AG09319 (cell line): ENCODE measurements around the gene SLC19A1.

ENCODE experiments used
- DNase-seq: peaks from one replicate; pipeline ENCODE4 v3.0.0-alpha.2; 2010; ENCODE audit warnings: low read depth; ENCODE audit errors: extremely low read depth
- TF ChIP-seq, protein P1 (sequence below): IDR thresholded peaks from 2 replicates; pipeline ENCODE4 v1.5.1; 2011; ENCODE audit warnings: low read depth, mild to moderate bottlenecking, inconsistent platforms, low read length, moderate library complexity

Gene SLC19A1

DNA sequence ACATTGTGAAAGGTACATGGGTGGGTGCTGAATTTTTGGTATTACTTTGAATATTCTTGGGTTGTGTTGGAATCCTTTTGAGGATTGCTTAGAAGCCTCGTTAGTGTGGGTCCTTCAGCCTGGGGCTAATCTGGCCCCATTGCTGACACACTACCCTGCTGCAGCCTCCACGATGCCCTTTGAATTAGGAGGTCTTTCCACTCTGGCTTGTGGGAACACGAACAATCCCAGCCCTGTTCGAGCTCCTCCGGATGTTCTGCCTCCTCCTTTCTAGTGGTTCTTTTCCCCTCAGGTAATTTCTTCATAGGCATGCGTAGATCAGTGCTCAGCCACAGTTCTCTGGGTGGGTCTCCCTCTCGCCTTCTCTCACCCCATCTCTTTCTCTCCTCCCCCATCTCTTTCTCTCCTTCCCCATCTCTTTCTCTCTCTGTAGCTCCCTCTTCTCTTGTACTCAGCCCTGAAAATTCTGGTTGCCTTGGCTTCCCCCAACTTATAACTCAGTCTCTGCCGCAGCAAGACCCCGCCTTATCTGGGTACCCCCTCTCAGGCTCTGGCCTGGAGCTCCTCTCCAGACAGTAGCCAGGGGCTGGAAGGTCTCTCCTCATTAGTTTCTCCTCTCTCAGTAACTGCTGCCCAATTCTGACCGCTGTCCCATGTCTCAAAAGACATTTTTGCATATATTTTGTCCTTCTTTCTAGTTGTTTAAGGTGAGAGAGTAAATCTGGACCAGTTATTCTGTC is 46.0 kb upstream of the SLC19A1 start:
- TF ChIP-seq, protein P1, sequence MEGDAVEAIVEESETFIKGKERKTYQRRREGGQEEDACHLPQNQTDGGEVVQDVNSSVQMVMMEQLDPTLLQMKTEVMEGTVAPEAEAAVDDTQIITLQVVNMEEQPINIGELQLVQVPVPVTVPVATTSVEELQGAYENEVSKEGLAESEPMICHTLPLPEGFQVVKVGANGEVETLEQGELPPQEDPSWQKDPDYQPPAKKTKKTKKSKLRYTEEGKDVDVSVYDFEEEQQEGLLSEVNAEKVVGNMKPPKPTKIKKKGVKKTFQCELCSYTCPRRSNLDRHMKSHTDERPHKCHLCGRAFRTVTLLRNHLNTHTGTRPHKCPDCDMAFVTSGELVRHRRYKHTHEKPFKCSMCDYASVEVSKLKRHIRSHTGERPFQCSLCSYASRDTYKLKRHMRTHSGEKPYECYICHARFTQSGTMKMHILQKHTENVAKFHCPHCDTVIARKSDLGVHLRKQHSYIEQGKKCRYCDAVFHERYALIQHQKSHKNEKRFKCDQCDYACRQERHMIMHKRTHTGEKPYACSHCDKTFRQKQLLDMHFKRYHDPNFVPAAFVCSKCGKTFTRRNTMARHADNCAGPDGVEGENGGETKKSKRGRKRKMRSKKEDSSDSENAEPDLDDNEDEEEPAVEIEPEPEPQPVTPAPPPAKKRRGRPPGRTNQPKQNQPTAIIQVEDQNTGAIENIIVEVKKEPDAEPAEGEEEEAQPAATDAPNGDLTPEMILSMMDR: no peak
- no peak for DNase-seq

DNA sequence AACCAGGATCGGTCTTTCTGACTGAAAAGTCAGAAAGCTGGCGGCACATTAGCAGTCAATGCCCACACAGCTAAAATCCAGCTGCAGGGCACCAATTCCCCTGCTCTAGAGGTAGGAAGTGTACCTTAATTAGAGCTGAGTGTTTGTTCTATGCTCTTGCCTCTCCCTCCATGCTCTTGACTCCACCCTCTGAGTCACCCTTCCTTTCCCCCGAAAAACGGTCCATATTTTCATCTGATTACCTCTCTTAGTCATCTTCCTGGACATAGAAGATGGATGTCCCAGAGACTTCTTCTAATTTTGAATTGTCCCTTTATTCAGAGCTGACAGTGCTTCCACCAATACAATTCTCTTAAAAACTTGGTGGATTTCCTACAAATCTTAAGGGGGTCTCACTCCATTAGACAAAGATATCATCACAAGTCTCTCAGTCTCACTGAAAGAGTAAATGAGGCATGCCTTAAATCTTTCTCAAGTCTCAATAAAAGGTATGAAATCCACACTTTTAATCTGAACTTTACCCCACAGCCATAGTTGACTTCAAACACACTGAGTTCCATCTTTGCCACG is 44.1 kb upstream of the SLC19A1 start:
- DNase-seq: no peak
- TF ChIP-seq, protein P1: no peak

DNA sequence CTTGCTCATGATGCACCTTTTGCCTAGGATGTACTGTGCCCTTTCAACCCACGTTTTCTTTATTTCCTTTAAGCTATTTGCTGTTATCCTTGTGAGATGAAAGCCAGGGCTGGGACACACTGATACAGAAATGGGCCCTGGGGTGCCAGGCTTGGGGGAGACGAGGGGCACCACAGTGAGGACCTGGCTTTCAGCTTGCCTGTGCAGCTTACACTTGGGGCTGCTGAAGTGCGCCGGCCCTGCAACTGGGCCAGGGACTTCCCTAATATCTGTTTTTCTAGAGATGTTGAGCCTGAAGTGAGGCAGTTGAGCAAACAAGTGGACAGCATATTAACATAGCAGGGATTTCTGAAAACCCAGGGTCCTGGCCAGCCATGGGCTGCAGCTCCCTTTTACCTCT is 42.5 kb upstream of the SLC19A1 start:
- no peak for DNase-seq

DNA sequence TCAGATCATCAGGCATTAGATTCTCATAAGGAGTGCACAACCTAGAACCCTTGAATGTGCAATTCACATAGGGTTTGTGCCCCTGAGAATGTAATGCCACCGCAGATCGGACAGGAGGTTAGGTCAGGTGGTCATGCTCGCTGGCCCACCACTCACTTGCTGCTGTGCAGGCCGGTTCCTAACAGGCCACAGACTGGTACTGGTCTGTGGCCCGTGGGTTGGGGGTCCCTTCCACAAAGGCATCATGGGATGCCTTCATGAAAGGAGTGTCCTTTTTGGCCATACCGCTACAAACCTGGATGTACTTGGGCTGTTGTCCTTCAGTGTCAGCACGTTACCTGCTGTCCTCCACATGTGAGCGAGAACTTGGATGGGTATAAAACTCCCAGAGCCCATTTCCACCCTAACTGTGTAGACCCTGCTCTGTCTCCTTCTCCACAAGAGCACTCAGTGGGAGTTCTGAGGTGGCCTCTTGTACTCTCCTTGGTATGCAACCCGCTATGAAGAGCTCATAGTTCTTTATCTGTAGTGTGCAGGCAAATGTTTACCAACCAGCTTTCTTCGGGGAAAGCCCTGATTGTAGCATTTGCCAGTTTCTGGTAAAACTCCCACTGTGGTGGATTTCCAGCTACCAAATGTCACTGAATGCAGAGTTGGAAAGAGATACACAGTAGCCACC is 41.7 kb upstream of the SLC19A1 start:
- TF ChIP-seq, protein P1: no peak
- DNase-seq: no peak

More for the DNA sequence above, 42.5 kb upstream of the SLC19A1 start:
- TF ChIP-seq, protein P1: no peak

DNA sequence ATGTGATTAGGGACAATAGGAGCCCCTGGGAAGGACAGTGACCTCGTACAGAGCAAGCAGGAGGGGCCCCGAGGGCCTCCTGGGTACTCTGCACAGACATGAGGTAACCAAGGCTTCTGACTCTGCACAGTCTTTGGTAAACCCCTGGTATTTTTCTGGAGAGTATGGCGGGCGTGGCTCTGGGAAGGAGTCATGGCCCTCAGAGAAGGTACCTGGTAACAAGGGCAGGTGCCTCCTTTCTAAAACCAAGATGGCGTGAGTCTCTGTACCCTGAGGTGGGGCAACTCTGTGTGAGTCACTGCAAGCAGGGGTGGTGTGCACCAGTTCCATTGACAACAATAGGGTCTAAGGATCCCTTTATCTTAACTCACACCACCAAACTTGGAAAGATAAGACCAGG is 39.9 kb upstream of the SLC19A1 start:
- DNase-seq: no peak
- TF ChIP-seq, protein P1: no peak

DNA sequence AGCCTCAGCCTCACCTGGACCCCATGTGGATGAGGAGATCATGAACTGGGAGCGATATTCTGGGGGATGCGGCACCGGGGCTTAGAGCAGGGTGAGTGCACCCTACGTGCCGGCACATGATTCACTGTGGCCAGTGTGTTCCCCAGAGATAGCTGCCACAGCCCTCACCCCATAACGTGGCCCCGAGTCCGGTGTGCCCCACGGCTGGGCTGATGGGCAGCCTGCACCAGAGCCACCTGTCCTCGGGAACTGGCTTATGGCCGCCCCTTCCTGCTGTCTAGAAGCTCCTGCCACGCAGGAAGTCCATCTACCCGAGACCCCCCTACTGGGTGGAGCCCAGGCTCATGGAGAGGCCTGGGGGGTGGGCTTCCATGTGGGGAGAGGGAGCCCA is 39.1 kb upstream of the SLC19A1 start:
- no peak for DNase-seq
- TF ChIP-seq, protein P1: no peak
